ENCODE measurements around the gene RNF121.
A peak's percentile ranks its signal among the peaks of the same experiment; 100 is the strongest.

RNF121 gene

GRCh38 chr11:72045849-72046248 lies 117.0 kb downstream of the RNF121 start:
- DNase-seq (ENCODE audit: low read depth) = peak; percentile 68
- TF ChIP-seq CTCF (conservative IDR thresholded peaks at IDR 0.05; ENCODE audit: low read depth, low read length) = peak; percentile 4
- no peak overlapping the region for H3K4me3 ChIP-seq (ENCODE audit: low read depth, low read length)
